NCI-H1092 treated with DMSO at 0.1 percent for 48 hours (cell line): ENCODE measurements around the gene METTL4.

Source experiments
- DNase-seq: peaks from one replicate; lab custom pipeline; 2025; lab: John Stamatoyannopoulos, UW

METTL4 gene, protein sequence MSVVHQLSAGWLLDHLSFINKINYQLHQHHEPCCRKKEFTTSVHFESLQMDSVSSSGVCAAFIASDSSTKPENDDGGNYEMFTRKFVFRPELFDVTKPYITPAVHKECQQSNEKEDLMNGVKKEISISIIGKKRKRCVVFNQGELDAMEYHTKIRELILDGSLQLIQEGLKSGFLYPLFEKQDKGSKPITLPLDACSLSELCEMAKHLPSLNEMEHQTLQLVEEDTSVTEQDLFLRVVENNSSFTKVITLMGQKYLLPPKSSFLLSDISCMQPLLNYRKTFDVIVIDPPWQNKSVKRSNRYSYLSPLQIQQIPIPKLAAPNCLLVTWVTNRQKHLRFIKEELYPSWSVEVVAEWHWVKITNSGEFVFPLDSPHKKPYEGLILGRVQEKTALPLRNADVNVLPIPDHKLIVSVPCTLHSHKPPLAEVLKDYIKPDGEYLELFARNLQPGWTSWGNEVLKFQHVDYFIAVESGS

DNA sequence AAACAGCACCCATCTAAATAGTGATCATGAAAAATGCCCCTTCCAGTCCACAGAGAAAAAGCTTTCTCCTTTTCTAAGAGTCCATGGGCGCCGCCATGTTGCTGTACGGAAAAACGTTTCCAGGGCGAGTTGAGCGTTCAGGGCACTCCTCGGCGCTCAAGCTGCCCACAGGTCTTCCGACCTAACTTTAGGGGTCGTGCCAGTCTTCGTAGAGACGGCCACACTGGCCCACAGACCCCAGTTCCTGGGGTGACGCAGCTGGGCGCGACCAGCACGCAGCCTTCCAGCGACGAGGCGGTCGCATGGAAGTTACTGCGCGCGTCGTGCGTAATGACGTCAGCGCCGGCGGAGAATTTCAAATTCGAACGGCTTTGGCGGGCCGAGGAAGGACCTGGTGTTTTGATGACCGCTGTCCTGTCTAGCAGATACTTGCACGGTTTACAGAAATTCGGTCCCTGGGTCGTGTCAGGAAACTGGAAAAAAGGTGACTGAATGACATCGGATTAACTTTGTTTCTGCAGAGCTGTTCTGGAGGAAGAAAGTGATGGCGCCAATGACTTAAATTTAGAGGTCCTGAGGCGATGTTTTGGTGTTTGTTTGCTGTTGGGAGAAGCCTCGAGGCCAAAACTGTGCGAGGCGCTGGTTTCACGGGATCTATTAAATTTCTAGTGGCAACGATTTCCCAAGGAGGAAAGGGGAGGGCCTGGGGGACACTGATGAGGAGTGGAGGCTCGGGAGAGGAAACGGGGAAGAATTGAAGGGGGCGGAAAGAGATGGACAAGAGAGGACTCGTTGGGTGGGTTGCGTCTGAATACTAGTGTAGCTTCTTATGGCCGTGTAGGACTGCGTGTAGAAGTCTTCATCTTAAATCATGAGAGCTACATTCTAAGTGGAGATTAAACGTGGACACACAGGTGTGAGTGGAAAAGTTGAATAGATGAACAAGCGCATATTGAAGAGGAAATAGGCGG is at the start of gene METTL4, which contains the start of gene NDC80:
METTL4 (minus strand) TSS at position 306 of the 971 bp plus-strand sequence. CDS start 4,289 bp downstream, outside the sequence.
NDC80 (plus strand) TSS at position 358 of the 971 bp plus-strand sequence. CDS start 1,429 bp downstream, outside the sequence.
- peak; percentile 85 for DNase-seq

DNA sequence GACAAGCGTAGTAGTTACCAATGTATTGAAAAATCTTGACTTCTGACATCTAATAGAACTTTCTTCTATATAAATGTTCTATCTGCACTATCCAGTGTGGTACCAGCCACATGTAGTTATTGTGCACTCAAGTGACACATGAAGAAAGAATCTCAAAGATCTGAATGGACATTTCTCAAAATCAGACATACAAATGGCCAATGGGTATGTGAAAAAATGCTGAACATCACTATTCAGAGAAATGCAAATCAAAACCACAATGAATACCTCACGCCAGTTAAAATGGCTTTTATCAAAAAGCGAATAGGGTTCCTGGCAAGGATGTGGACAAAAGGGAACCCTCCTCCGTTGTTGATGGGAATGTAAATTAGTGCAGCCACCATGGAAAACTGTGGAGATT is 46.7 kb upstream of the METTL4 start:
- no peak for DNase-seq

DNA sequence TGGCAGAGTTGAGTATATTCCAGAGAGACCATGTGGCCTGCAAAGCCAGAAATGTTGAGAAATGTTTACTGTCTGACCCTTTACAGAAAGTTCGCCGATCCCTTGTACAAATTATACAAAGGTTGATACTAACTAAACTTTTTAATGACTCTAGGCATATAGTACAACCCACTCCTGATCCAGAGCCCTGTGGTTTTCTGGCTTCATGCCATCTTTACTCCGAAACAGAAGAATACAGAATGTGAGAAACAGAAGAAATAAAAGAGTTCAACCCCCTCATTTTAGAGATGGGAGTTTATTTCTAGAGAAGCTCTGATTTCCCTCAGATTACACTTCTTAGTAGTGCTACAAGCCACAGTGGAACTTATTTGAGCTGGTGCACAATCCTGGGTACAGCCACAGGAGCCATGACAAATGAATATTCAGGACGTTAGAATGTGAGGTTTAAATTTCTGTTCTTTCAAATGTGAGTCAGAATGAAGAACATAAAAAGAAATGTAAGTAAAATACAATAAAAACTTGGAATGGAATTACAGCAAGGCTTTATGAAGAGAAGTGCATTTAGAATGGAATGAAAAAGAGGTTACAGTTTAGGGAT is 46.2 kb upstream of the METTL4 start:
- no peak for DNase-seq

DNA sequence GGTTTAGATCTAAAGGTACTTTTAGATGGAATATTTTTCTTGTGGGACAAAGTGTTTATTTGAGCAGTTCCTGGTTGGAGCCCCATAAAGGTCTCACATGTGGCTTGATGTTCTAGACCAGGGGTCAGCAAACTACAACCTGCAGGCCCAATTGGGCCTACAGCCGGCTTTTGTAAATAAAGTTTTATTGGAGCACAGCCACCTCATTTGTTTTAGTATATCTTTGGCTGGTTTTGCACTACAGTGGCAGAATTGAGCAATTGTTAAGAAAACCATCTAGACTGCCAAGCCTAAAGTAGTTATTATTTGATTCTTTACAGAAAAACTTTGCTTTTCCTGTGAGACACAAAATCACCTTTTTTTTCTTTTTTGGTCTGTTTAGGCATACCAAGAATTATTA is 41.7 kb upstream of the METTL4 start:
- no peak for DNase-seq

DNA sequence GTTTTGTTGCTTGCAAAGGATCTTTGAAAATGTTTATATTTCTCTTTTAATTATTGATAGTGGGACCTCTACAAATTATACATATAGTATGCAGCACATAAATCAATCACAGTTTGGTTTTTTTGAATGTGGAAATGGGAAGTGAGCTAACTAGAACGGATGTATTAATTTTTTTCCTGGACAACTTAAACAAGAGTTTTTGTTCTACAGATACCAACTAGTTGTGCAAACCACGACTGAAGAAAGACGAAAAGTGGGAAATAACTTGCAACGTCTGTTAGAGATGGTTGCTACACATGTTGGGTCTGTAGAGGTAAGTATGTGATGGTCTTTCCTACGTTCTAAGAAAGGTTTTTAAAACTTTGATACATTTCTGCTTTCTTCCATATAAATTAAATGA is 39.2 kb upstream of the METTL4 start:
- no peak for DNase-seq

DNA sequence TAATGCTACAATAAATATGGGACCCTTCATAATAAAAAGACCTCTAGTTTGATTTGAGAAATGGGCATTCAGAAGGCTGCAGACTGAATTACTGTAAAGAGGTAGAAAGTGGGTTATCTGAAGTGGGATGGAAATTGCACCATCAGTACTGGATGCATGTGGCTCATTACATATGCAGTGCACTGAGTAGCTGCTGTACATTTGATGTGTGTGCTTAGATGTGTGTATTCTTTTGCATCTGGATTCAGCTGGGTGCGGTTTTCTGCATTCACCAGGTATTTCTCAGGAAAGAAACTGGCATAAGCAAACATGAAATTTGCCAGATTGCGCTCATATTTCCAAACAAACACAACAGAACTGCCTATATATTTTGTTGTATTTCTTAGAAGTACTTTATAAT is 38.3 kb upstream of the METTL4 start:
- DNase-seq = no peak

DNA sequence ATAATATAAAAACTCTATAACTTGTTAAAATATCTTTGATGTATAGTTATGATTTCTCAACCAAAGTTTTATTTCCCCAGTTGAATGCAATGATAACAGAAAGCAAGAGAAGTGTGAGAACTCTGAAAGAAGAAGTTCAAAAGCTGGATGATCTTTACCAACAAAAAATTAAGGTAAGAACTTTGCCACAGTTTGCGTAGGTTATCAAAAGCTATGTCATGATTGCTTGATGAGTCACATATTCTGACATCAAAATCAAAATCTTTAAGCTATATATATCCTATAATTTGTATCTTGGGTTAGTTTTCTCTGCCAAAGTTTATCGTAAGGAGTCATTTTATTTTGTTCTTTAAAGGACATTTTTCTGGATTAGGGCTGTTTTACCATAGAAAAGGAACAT is 35.0 kb upstream of the METTL4 start:
- DNase-seq = no peak

DNA sequence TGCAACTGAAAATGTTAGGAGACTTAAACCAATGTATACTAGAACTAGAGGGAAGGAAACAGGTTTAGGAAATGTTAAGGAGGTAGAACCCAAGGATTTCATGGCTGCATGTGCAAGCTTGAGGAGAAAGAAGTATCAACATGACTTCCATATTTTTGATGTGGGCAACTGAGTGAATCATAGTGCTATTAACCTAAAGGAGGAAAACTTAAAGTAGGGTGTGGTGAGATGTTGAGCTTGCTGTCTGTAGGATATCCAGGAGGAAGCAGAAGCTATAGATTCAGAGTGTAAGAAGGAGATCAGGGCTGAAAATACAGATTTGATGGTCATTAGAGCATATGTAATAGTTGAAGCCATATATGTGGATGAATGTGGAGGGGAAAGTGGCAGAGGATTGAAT is 31.5 kb upstream of the METTL4 start:
- DNase-seq = no peak

DNA sequence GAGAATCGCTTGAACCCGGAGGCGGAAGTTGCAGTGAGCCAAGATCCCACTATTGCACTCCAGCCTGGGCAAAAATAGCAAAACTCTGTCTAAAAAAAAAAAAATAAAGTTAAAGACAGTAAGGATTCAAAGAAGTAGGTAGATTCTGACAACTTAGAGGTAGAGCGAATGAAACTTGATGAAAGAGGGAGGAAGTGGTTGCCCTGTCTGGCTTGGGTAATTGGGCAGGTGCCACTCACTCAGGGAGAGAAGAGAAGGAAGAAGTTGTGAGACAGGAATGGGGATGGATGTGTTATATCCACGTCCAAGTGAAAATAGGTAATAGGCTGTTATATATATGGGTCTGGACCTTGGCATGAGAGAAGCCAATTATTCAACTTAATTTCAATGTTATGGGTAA is 26.3 kb upstream of the METTL4 start:
- DNase-seq = no peak

DNA sequence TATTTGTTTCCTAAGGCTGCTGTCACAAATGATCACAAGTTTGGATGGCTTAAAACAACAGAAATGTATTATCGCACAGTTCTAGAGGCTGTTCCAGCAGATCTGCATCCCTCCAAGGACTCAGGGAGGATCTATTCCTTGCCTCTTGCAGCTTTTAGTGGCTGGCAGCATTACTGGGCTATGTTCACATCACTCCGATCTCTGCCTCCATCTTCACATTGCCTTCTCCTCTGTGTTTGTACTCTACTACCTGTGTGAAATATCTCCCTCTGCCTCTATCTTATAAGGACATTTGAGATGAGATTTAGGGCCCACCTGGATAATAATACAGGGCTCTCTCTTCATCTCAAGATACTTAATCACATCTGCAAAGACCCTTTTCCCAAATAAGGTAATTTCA is 19.0 kb upstream of the METTL4 start:
- DNase-seq = no peak

DNA sequence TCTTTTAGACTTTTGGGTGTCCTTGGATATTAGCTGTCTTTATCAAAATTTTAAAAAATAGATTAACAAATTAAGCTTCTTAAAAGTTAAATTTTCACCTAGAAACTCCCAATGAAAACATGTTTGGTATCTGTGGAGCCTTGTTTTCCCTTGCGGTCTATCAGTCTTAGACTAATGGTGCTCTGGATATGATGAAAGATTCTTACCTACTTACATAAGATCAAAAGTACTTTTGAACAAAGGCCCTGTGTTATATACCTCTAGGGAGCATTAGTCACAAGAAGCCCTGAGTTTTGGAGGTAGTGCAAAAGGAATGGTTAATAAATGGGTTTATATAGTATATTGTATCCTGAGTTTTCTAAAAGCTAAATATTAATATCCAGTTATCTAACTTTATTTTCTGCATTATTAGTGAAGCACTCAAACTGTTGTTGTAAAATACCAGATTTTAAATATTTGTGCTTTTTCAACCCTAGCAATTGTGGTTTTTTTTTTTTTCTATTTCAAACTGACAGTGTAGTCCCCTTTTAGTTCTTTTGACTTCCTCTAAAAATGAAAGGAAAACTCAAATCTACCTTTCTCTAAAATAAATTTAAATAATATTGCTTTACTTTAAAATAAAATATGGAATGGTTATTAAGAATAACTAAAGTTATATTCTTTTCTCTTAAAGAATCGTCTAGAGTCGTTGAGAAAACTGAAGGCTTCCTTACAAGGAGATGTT is 18.2 kb upstream of the METTL4 start:
- DNase-seq = no peak

DNA sequence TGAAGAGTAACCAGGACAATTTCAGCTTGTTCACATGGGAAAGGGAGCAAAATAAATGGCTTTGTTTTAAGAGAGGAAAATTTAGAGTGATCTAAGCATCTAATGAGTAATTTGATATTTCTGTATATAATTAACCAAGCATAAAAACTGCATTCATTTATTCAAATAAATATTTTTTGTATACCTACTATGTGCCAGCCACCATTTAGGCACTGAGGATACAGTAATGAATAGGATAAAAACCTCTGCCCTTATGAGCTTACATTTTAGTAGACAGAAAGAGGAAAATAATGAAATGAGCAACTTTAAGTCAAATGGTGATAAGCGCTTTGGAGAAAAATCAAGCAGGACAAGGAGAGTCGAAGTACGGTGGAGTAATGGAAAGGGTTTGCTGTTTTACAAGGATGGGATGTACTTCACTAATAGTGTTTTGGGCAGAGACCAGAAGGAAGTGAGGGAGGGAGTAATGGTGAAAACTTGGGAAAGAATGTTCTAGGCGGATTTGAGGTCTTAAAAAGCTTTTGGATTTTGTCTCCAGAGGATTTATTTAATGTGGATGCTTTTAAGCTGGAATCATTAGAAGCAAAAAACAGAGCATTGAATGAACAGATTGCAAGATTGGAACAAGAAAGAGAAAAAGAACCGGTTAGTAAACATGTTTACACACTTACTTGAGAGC is 17.5 kb upstream of the METTL4 start:
- DNase-seq = no peak

DNA sequence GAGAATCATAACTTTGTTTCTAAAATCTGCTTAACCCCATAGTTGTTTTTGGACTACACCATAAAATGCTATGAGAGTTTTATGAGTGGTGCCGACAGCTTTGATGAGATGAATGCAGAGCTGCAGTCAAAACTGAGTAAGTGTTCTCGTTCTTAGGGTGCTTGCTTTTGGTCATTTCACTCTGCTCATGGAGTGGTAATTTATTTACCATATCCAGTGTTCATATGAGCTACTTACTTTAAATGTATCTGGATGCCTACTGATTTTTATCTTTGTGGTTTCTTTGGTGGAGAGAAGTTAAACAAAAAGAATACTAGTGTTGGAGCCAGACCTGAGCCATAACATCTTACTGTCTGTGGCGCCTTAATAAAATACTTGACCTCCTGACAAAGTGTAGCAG is 16.5 kb upstream of the METTL4 start:
- no peak for DNase-seq

DNA sequence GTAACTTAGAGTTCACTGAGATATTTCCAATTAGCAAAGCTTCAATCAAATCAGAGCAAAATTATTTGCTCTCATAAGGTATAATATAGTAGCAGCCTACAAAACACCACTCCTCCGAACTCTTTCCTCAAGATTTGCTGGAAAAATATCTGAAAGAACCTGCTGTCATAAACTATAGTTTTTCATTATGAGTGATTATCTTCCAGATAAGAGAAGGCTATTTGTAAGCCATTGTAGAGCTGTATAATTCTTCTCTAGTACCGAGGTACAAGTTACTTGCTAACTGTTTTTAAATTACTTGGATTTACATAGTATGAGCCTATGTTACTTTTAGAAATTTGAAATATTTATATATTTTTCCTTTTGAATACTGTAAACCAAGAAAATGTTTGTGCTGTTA is 2.1 kb upstream of the METTL4 start:
- DNase-seq = no peak

DNA sequence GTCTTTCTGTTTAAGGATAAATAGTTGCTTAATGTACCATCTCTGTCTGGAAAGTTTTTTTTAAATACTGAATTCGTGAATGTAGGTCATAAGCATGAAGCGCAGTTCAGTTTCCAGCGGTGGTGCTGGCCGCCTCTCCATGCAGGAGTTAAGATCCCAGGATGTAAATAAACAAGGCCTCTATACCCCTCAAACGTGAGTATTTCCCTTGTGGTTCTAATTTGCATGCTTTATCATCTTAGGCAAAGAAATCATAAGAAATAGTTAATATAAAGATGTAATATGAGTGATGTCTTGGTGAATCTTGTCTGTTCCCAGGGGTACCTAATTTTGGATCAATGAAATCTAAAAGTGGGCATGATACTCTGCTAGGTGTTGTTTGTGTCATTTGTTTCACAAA is 1.6 kb upstream of the METTL4 start:
- DNase-seq = no peak

DNA sequence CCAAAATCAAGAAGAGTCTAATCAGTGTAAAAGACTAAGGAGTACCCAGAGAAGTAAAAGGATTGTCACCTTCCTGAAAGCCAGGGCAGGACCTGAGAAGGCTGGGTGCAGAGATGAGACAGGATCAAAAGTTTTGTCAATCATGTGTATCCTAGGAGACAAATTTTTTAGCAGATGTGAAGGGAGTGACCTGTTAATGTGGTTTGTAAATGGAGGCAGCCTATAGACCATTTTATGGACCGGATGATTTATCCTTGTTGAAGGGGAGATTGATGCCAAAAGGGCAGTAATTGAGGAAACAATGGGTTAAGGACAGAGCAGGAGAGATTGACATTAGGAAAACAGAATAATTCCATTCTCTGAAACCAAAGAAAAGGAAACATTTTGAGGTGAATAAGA is 865 bp upstream of the METTL4 start:
- no peak for DNase-seq

DNA sequence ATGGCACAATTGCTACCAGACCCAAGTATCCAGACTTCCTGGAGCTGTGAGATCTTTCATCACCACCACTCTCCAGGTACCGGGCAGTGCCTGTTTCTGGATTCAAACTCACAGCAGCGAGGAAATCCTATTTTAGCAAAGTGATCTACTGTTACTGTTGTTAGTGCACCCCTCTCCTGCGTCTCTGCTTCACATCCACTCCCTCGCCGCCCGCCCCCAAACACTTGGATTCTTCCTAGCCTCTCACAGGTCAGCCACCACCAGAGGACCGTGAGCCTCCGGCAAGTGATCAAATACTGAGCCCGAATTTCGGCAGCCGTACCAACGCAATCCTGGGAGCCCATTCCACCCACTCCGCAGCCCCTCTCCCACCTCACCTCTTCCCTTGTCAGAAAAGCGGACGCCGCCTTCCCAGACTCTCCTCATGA is 519 bp downstream of the METTL4 start:
- DNase-seq = peak; percentile 74

DNA sequence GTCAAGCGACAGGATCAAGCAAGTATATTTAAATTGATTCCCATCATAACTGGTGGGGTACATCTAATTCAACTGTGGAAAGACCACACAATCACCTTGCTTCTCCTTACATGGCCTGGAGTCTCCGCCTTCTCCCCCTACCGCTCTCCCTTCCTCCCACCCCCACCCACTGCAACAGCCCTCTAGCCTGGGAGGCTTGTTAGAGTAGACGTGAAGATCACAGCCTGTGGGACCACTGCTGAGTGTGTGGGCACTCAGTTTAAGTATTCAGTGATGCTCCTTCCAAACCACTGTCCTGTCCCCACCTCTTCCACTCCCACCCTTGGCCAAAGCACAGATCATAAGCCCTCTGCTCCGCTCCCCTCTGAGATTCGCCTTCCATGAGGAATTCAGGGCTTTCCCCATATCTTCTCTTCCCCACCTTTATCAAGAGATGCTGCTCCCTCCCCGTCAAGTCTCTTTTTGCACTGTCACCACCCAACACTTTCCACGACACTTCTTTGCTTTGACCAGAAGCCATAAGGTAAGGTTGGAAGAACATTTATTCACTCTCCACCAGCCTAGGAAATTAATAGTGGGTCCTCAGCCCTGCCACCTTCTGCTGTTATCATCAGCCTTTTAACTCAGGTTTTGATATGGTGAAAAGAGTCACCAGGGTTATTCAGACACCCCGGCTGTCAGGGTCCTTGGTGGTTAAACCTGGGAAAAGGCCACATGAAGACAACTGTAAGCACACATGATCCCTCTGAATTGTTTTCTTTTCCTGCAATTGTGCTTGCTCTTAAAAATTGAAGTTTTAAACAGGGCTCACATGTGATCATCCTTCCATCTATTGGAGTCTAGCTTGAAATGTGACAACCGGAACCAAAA is 1.7 kb downstream of the METTL4 start:
- no peak for DNase-seq

DNA sequence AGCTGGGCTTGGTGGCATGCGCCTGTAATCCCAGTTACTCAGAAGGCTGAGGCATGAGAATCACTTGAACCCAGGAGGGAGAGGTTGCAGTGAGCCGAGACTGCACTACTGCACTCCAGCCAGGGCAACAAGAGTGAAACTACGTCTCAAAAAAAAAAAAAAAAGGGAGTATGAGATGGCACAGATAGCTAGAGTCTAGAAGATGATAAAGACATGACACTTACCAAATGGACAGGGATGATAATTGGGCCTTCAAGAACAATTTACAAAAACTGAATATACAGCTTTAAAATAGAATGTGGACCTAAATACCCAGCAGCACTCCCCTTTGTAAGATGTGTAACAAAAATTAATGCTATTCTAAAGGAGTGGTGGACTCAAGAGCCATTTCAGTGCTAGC is 2.7 kb downstream of the METTL4 start:
- DNase-seq = no peak

DNA sequence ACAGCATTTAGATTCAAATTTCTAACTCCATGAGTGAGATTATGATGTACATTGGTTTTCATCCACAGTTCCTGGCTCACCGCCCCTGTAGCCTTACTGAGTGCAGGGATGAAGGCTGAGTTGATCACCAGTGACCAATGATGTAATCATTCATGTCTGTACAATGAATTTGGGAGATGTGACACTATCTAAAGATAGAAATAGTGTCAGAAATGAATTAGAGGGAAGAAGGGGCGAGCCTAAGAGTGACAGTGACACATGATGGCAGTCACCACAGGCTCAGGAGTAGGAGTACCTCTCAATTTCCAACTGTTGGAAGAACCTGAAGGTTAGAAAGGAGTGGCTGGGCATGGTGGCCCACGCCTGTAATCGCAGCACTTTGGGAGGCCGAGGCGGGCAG is 3.2 kb downstream of the METTL4 start:
- DNase-seq = no peak
